Astrocyte of the cerebellum (primary cell): ENCODE results near the gene AATK.

Experiments used
- DNase-seq: peaks from one replicate; pipeline ENCODE4 v3.0.0-alpha.2; 2011; ENCODE audit warnings: low read depth
- H3K4me3 ChIP-seq: 2 replicates; pipeline ENCODE4 v1.5.1; 2011; ENCODE audit warnings: mild to moderate bottlenecking, low read depth, low read length, moderate library complexity
- CTCF ChIP-seq: IDR thresholded peaks from 2 replicates; pipeline ENCODE4 v1.5.1; 2012; ENCODE audit warnings: low read length, low read depth, moderate library complexity, mild to moderate bottlenecking; ENCODE audit errors: missing control alignments
- in situ Hi-C: cut with HindIII; loops from 2 replicates; pipeline ENCODE4 v1.10.0; 2017; ENCODE audit warnings: low sequenced_read_pairs

Gene AATK

GRCh38 chr17:81123052-81124048, 42.7 kb downstream of the AATK start:
- no peak for DNase-seq
- no peak for TF ChIP-seq CTCF
- H3K4me3 ChIP-seq: no peak overlapping the region
- in situ Hi-C loops: no loop called here

DNA sequence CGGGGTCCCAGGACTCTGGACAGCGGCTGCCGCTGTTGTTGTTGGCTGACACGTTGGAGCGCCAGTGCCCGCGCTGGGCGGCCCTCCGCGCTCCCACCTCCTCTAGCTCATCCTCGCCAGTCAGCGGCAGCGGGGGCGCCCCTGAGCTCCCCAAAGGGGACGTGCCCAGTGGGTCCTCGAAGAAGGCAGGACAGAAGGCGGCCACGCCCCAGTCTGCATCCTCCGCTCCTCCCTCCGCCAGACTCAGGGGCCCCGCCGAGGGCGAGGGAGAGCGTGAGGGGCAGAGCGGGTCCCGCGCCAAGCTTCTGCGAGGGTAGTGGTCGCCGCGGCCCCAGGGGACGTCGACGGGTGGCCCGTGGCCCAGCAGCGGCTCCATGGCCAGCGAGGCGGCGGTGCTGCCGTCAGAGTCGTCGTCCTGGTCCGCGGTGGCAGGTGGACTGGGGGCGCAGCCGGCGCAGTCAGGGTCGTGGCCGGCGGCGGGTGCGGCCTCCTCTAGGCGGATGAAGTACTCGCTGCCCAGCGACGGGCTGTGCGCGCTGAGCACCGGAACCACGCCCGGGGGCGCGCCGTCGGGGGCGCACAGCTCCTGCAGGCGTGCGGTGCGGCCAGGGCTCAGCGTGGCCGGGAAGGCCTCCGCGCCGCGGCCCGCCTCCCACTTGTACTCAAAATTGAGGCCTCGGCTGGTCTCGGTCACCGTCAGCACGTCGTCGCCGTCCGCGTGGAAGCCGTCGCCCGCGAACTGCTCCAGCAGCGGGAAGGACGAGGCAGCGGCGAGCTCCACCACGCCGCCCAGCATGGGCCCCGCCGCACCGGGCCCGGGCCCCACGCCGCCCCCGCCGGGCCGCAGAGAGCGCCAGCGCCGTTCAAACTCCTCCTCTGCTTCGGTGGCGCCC, 43.9 kb downstream of the AATK start:
- no peak for DNase-seq
- in situ Hi-C loops: no loop called here
- TF ChIP-seq CTCF: no peak

DNA sequence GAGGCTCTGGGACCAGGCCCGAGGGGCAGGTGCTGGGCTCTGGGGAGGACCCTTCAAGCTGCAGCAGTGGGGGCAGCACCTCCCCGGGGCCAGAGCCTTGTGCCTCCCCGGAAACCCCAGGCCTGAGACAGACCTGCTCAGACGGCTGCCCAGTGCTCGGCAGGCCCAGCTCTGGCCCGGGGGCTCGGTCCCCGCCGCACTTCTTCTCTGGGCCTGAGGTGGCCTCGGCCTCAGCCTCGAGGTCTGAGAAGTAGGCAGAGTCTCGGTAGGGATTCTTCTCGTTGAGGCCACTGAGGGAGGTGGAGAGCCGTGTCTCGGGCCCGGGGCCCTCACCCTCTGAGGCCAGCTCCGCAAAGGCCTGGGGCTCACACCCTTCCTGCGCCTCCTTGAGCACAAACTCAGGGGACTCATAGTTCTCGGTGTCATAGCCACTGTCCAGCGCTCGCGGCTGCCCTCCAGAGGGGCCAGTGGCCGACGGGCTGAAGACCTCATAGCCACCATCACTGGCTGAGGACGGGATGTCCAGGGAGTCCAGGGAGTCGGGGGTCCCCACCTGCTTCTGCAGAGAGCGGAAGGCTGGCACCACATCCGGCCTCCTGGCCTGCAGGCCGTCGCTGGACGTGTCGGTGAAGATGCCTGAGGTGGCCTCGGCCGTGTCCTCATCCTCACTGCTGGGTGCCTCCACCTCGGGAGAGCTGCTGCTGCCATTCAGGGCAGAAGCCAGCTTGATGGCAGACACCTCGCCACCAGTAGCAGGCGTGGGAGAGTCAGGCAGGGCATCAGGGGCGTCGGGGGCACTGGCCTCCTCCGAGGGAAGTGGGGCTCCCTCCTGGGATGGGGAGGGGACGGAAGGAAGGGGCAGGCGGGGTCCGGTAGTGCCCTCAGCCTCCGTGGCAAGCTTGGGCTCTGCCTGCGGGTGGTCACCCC, 45.1 kb downstream of the AATK start:
- no peak for DNase-seq
- H3K4me3 ChIP-seq: no peak overlapping the region
- TF ChIP-seq CTCF: no peak
- in situ Hi-C loops: no loop called here

More for the DNA sequence above, 43.9 kb downstream of the AATK start:
- no peak overlapping the region for H3K4me3 ChIP-seq

- no peak for DNase-seq
- in situ Hi-C loops: no loop called here
- peak overlapping the region; percentile 40 for H3K4me3 ChIP-seq
- TF ChIP-seq CTCF: no peak
These were observed 45.9 kb downstream of the AATK start for GRCh38 chr17:81120149-81120484.

GRCh38 chr17:81119223-81120148, 46.5 kb downstream of the AATK start:
- TF ChIP-seq CTCF: peak; percentile 12
- H3K4me3 ChIP-seq: peak overlapping the region; percentile 40
- DNase-seq: peak; percentile 81
- in situ Hi-C loops: no loop called here
